ENCODE measurements around the gene SRPRA. TPM values are rescaled to one million over a fixed set of nuclear protein-coding genes. Genes with fewer than 3 reads are reported as not detected.

SRPRA gene
- total RNA-seq, 1 donor from 2014 or later, result 40.0 TPM

Small RNAs within 50 kb of the gene (small RNA-seq; reads per million reads assigned to genes)
- gene RN7SL351P, result not detected
- gene RNU4-86P, result not detected

Other genes starting within 250 kb of the SRPRA start
- gene CDON, start 206.0 kb downstream of the SRPRA start, total RNA-seq (ENCODE audit: low replicate concordance), result 50.5 and 71.3 TPM in 2 replicates
- gene RPUSD4, start 57.2 kb downstream of the SRPRA start, total RNA-seq (ENCODE audit: low replicate concordance), result 46.7 and 47.1 TPM in 2 replicates
- gene FAM118B, start 57.1 kb downstream of the SRPRA start, total RNA-seq (ENCODE audit: low replicate concordance), result 42.4 and 43.2 TPM in 2 replicates
- gene FOXRED1, start 259 bp upstream of the SRPRA start, total RNA-seq (ENCODE audit: low replicate concordance), result 25.8 and 50.5 TPM in 2 replicates
- gene TIRAP, start 14.2 kb upstream of the SRPRA start, total RNA-seq (ENCODE audit: low replicate concordance), result 4.6 and 5.3 TPM in 2 replicates
- gene DCPS, start 35.2 kb upstream of the SRPRA start, total RNA-seq (ENCODE audit: low replicate concordance), result 18.6 and 20.7 TPM in 2 replicates
- 13.0 and 17.9 TPM in 2 replicates for gene ST3GAL4, start 86.8 kb upstream of the SRPRA start, total RNA-seq (ENCODE audit: low replicate concordance)

Measured in neural progenitor cell (in vitro differentiated cells).